ENCODE data around the gene SMYD3.

The SMYD3 gene

DNA sequence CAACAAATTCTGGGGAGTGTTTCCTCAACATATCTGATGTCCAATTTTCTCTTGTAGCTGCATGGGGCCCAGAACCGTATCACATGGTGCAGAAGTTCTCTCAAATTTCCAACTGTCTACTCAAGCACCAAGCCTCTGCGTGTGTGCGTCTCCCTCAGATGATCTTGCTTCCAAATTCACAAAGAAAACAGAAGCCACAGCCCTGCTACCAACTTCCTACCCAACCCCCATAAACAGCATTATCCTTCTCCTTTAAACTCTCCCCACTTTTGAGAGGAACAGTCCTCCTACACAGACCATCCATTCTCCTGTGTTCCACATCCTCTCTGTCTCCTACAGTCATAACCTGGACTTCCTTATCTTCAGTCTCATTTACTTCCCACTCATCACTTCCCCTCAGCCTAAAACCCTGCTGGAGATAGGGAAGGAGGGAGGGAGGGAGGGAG is 354.1 kb downstream of the SMYD3 start:
- H3K9me3 ChIP-seq, result peaks cover 7% of the 10 kb centered on the region; the same call in 1 of the 2 replicates
- H3K4me1 ChIP-seq, result peaks cover 13% of the 10 kb centered on the region
- H3K36me3 ChIP-seq (replicated peaks), result no peaks in the 10 kb centered on the region
- DNase-seq (ENCODE audit: low spot score in 2 of 2), result no peak
- H3K4me3 ChIP-seq, result no peak overlapping the region
- in situ Hi-C loops (cut with MboI; ENCODE audit: low sequenced_read_pairs), result no loop called here
- no peaks in the 10 kb centered on the region for H3K27me3 ChIP-seq (ENCODE audit: low read depth)

- H3K4me3 ChIP-seq, result no peak overlapping the region
- in situ Hi-C loops (cut with MboI; ENCODE audit: low sequenced_read_pairs), result no loop called here
- DNase-seq (ENCODE audit: low spot score in 2 of 2), result no peak
- no peaks in the 10 kb centered on the region for H3K36me3 ChIP-seq (replicated peaks)
- no peaks in the 10 kb centered on the region for H3K27me3 ChIP-seq (ENCODE audit: low read depth)
- H3K9me3 ChIP-seq, result peaks cover 7% of the 10 kb centered on the region; the same call in 1 of the 2 replicates
- peaks cover 13% of the 10 kb centered on the region for H3K4me1 ChIP-seq
Observed at GRCh38 chr1:246151796-246152434, 355.2 kb downstream of the SMYD3 start.

DNA sequence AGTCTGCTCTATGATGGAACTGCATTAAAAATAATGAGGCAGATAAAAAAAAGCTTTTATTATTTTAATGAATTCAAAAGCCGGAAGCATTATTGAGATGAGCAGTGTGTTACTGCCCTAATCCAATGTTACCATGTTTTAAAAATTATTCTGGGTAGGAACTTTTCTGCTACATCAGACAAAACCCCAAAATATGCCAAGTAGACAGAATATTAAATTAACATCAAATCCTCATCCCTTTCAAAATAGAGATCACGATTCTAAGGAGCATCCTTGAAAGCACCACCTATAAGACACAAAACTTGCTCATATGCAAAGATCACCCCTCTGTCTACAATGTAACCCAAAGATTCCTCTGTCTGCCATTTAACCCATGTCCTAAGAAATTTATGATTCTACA is 357.5 kb downstream of the SMYD3 start:
- no peak for DNase-seq (ENCODE audit: low spot score in 2 of 2)
- Histone ChIP-seq H3K36me3 (replicated peaks) (no peaks in the 10 kb centered on the region), H3K4me1 (peaks cover 13% of the 10 kb centered on the region), H3K4me3 (no peak overlapping the region), H3K27me3 (ENCODE audit: low read depth) (no peaks in the 10 kb centered on the region), H3K9me3 (peaks cover 7% of the 10 kb centered on the region; the same call in 1 of the 2 replicates)
- in situ Hi-C loops (cut with MboI; ENCODE audit: low sequenced_read_pairs), result no loop called here

GRCh38 chr1:246147524-246148461 is 359.3 kb downstream of the SMYD3 start:
- in situ Hi-C loops (cut with MboI; ENCODE audit: low sequenced_read_pairs), result no loop called here
- DNase-seq (ENCODE audit: low spot score in 2 of 2), result no peak
- Histone ChIP-seq H3K4me3 (no peak overlapping the region), H3K27me3 (ENCODE audit: low read depth) (no peaks in the 10 kb centered on the region), H3K9me3 (peaks cover 7% of the 10 kb centered on the region; the same call in 1 of the 2 replicates), H3K4me1 (peaks cover 3% of the 10 kb centered on the region), H3K36me3 (replicated peaks) (no peaks in the 10 kb centered on the region)

- H3K4me3 ChIP-seq, result no peak overlapping the region
- no peaks in the 10 kb centered on the region for H3K36me3 ChIP-seq (replicated peaks)
- H3K9me3 ChIP-seq, result peaks cover 7% of the 10 kb centered on the region; the same call in 1 of the 2 replicates
- no peak for DNase-seq (ENCODE audit: low spot score in 2 of 2)
- H3K27me3 ChIP-seq (ENCODE audit: low read depth), result no peaks in the 10 kb centered on the region
- in situ Hi-C loops (cut with MboI; ENCODE audit: low sequenced_read_pairs), result no loop called here
- peaks cover 3% of the 10 kb centered on the region for H3K4me1 ChIP-seq
Observed at GRCh38 chr1:246146804-246147523, 360.1 kb downstream of the SMYD3 start.

DNA sequence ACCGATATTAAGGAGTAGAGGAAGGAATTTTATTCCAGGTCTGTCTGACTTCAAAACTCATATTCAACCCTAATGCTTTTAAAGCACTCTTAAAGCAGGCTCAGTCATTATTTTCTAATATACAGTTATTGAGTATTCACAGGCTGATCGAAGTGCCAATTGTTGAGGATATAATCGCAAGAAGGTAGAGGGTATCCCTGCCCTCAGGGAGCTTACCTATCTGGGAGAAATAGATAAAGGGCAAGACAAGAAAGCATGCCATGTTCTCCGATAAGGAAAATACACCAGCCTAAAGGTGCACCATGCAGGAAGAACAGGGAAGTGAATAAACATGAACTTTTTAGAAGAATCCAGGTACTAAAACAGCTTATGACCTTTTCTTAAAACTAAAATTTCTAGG is 361.2 kb downstream of the SMYD3 start:
- DNase-seq (ENCODE audit: low spot score in 2 of 2), result no peak
- peaks cover 7% of the 10 kb centered on the region; the same call in 1 of the 2 replicates for H3K9me3 ChIP-seq
- no peak overlapping the region for H3K4me3 ChIP-seq
- no peaks in the 10 kb centered on the region for H3K36me3 ChIP-seq (replicated peaks)
- peaks cover 3% of the 10 kb centered on the region for H3K4me1 ChIP-seq
- H3K27me3 ChIP-seq (ENCODE audit: low read depth), result no peaks in the 10 kb centered on the region
- in situ Hi-C loops (cut with MboI; ENCODE audit: low sequenced_read_pairs), result no loop called here

DNA sequence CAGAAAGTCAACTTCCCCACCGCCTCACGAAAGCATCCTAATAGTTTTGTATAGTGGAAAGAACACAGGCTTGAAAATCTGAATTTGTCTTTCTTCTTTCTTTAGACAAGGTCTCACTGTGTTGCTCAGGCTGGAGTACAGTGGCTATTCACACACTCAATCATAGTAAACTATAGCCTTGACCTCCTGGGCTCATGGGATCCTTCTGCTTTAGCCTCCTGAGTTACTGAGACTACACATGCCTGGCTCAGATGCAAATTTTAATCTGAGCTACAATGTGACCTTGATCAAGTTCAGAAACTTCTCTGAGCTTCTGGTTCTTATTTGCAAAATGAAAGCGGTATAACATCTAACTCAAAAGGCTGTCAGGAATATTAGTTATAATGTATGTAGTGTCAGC is 362.1 kb downstream of the SMYD3 start:
- DNase-seq (ENCODE audit: low spot score in 2 of 2), result no peak
- Histone ChIP-seq H3K36me3 (replicated peaks) (no peaks in the 10 kb centered on the region), H3K4me3 (no peak overlapping the region), H3K4me1 (peaks cover 6% of the 10 kb centered on the region; the same call in 1 of the 2 replicates), H3K27me3 (ENCODE audit: low read depth) (no peaks in the 10 kb centered on the region), H3K9me3 (peaks cover 7% of the 10 kb centered on the region; the same call in 1 of the 2 replicates)
- in situ Hi-C loops (cut with MboI; ENCODE audit: low sequenced_read_pairs), result no loop called here

- no peaks in the 10 kb centered on the region for H3K27me3 ChIP-seq (ENCODE audit: low read depth)
- no peaks in the 10 kb centered on the region for H3K36me3 ChIP-seq (replicated peaks)
- H3K9me3 ChIP-seq, result no peaks in the 10 kb centered on the region
- in situ Hi-C loops (cut with MboI; ENCODE audit: low sequenced_read_pairs), result no loop called here
- peaks cover 13% of the 10 kb centered on the region for H3K4me1 ChIP-seq
- DNase-seq (ENCODE audit: low spot score in 2 of 2), result no peak
- H3K4me3 ChIP-seq, result no peak overlapping the region
Observed at GRCh38 chr1:246142320-246142893, 364.7 kb downstream of the SMYD3 start.

GRCh38 chr1:246141306-246141705 is 365.8 kb downstream of the SMYD3 start:
- in situ Hi-C loops (cut with MboI; ENCODE audit: low sequenced_read_pairs), result no loop called here
- Histone ChIP-seq H3K27me3 (ENCODE audit: low read depth) (no peaks in the 10 kb centered on the region), H3K9me3 (no peaks in the 10 kb centered on the region), H3K4me3 (no peak overlapping the region), H3K4me1 (peaks cover 13% of the 10 kb centered on the region), H3K36me3 (replicated peaks) (no peaks in the 10 kb centered on the region)
- DNase-seq (ENCODE audit: low spot score in 2 of 2), result no peak

- no peak overlapping the region for H3K4me3 ChIP-seq
- peaks cover 13% of the 10 kb centered on the region for H3K4me1 ChIP-seq
- no peaks in the 10 kb centered on the region for H3K9me3 ChIP-seq
- H3K27me3 ChIP-seq (ENCODE audit: low read depth), result no peaks in the 10 kb centered on the region
- DNase-seq (ENCODE audit: low spot score in 2 of 2), result peak in 1 of 2 experiments; percentile 57
- in situ Hi-C loops (cut with MboI; ENCODE audit: low sequenced_read_pairs), result no loop called here
- no peaks in the 10 kb centered on the region for H3K36me3 ChIP-seq (replicated peaks)
Observed at GRCh38 chr1:246139745-246140182, 367.3 kb downstream of the SMYD3 start.

- no peaks in the 10 kb centered on the region for H3K27me3 ChIP-seq (ENCODE audit: low read depth)
- H3K36me3 ChIP-seq (replicated peaks), result no peaks in the 10 kb centered on the region
- H3K4me1 ChIP-seq, result peaks cover 13% of the 10 kb centered on the region
- H3K4me3 ChIP-seq, result no peak overlapping the region
- DNase-seq (ENCODE audit: low spot score in 2 of 2), result no peak
- no peaks in the 10 kb centered on the region for H3K9me3 ChIP-seq
- in situ Hi-C loops (cut with MboI; ENCODE audit: low sequenced_read_pairs), result no loop called here
Observed at GRCh38 chr1:246138781-246139180, 368.3 kb downstream of the SMYD3 start.

- Histone ChIP-seq H3K27me3 (ENCODE audit: low read depth) (no peaks in the 10 kb centered on the region), H3K4me3 (no peak overlapping the region), H3K9me3 (no peaks in the 10 kb centered on the region), H3K4me1 (peaks cover 13% of the 10 kb centered on the region), H3K36me3 (replicated peaks) (no peaks in the 10 kb centered on the region)
- DNase-seq (ENCODE audit: low spot score in 2 of 2), result no peak
- in situ Hi-C loops (cut with MboI; ENCODE audit: low sequenced_read_pairs), result no loop called here
Observed at GRCh38 chr1:246136477-246136876, 370.6 kb downstream of the SMYD3 start.

- in situ Hi-C loops (cut with MboI; ENCODE audit: low sequenced_read_pairs), result no loop called here
- peaks cover 9% of the 10 kb centered on the region for H3K4me1 ChIP-seq
- H3K36me3 ChIP-seq (replicated peaks), result no peaks in the 10 kb centered on the region
- no peaks in the 10 kb centered on the region for H3K27me3 ChIP-seq (ENCODE audit: low read depth)
- H3K9me3 ChIP-seq, result no peaks in the 10 kb centered on the region
- no peak overlapping the region for H3K4me3 ChIP-seq
- no peak for DNase-seq (ENCODE audit: low spot score in 2 of 2)
Observed at GRCh38 chr1:246134789-246135188, 372.3 kb downstream of the SMYD3 start.

All from HAP-1 (cell line).